Measurements from ENCODE around the gene MUS81. TPM values are rescaled to one million over a fixed set of nuclear protein-coding genes. Genes with fewer than 3 reads are reported as not detected.

MUS81 gene
- total and polyA plus RNA-seq, 2 of the 13 experiments (the other 11 are each of a cell fraction or from before 2014, with no cell fraction given): 25.6 to 30.2 TPM

- TF ChIP-seq CTCF (CRISPR knock-in tag; IDR thresholded peaks at IDR 0.05) (no peak), ZNF230 (CRISPR knock-in tag; IDR thresholded peaks at IDR 0.05) (no peak), EEA1 (CRISPR knock-in tag; IDR thresholded peaks at IDR 0.05; ENCODE audit: borderline replicate concordance) (peak; percentile 87; the same call in 1 of the 2 replicates), PHF21A (CRISPR knock-in tag; IDR thresholded peaks at IDR 0.05) (peak; percentile 57; the same call in 1 of the 2 replicates), POLR2AphosphoS2 (IDR thresholded peaks at IDR 0.05; ENCODE audit: low read depth, low read length) (peak; percentile 64), PRDM4 (CRISPR knock-in tag; IDR thresholded peaks at IDR 0.05; ENCODE audit: borderline replicate concordance) (0 out of 2 replicates have a peak, but pooled peaks have one; percentile 62), ZNF776 (CRISPR knock-in tag; IDR thresholded peaks at IDR 0.05) (peak; percentile 92; the same call in 1 of the 2 replicates), CCDC6 (CRISPR knock-in tag; IDR thresholded peaks at IDR 0.05) (peak; percentile 94; the same call in 1 of the 2 replicates), ZNF232 (CRISPR knock-in tag; IDR thresholded peaks at IDR 0.05; ENCODE audit: borderline replicate concordance) (no peak), TEAD2 (CRISPR knock-in tag; IDR thresholded peaks at IDR 0.05) (0 out of 2 replicates have a peak, but pooled peaks have one; percentile 8), ATF7-NPFF (CRISPR knock-in tag; IDR thresholded peaks at IDR 0.05; ENCODE audit: low read depth) (peak; percentile 79), ZNF17 (CRISPR knock-in tag; IDR thresholded peaks at IDR 0.05) (no peak), FOSL2 (CRISPR knock-in tag; IDR thresholded peaks at IDR 0.05) (no peak), FIP1L1 (IDR thresholded peaks at IDR 0.05; ENCODE audit: borderline replicate concordance, insufficient read depth, low read depth, low read length) (0 out of 2 replicates have a peak, but pooled peaks have one; percentile 22), TFDP2 (CRISPR knock-in tag; IDR thresholded peaks at IDR 0.05) (peak; percentile 76), JDP2 (CRISPR knock-in tag; IDR thresholded peaks at IDR 0.05; ENCODE audit: borderline replicate concordance) (no peak; the same call in 1 of the 2 replicates), ZSCAN12 (CRISPR knock-in tag; IDR thresholded peaks at IDR 0.05) (peak; percentile 92)
- TF ChIP-seq, protein P1, sequence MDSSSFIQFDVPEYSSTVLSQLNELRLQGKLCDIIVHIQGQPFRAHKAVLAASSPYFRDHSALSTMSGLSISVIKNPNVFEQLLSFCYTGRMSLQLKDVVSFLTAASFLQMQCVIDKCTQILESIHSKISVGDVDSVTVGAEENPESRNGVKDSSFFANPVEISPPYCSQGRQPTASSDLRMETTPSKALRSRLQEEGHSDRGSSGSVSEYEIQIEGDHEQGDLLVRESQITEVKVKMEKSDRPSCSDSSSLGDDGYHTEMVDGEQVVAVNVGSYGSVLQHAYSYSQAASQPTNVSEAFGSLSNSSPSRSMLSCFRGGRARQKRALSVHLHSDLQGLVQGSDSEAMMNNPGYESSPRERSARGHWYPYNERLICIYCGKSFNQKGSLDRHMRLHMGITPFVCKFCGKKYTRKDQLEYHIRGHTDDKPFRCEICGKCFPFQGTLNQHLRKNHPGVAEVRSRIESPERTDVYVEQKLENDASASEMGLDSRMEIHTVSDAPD (CRISPR knock-in tag; IDR thresholded peaks at IDR 0.05): 0 out of 2 replicates have a peak, but pooled peaks have one; percentile 37
- TF ChIP-seq, protein P2, sequence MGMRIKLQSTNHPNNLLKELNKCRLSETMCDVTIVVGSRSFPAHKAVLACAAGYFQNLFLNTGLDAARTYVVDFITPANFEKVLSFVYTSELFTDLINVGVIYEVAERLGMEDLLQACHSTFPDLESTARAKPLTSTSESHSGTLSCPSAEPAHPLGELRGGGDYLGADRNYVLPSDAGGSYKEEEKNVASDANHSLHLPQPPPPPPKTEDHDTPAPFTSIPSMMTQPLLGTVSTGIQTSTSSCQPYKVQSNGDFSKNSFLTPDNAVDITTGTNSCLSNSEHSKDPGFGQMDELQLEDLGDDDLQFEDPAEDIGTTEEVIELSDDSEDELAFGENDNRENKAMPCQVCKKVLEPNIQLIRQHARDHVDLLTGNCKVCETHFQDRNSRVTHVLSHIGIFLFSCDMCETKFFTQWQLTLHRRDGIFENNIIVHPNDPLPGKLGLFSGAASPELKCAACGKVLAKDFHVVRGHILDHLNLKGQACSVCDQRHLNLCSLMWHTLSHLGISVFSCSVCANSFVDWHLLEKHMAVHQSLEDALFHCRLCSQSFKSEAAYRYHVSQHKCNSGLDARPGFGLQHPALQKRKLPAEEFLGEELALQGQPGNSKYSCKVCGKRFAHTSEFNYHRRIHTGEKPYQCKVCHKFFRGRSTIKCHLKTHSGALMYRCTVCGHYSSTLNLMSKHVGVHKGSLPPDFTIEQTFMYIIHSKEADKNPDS (CRISPR knock-in tag; IDR thresholded peaks at IDR 0.05): no peak
These were observed 30.3 kb downstream of the MUS81 start, which contains the start of gene CCDC85B (continued) for GRCh38 chr11:65890324-65891218.

All from HepG2 (cell line).